NCI-H1930 (cell line): ENCODE measurements around the gene TMEM186.
"Not testable (repeated sequence)": the region's sequence is repeated elsewhere in the genome, so short reads cannot be mapped to it uniquely, and the experiment has no call there.

Experiments
- DNase-seq, 2 experiments: peaks; one replicate each; lab custom pipeline; 2025; lab: John Stamatoyannopoulos, UW

TMEM186 gene, protein sequence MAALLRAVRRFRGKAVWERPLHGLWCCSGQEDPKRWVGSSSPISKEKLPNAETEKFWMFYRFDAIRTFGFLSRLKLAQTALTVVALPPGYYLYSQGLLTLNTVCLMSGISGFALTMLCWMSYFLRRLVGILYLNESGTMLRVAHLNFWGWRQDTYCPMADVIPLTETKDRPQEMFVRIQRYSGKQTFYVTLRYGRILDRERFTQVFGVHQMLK

DNA sequence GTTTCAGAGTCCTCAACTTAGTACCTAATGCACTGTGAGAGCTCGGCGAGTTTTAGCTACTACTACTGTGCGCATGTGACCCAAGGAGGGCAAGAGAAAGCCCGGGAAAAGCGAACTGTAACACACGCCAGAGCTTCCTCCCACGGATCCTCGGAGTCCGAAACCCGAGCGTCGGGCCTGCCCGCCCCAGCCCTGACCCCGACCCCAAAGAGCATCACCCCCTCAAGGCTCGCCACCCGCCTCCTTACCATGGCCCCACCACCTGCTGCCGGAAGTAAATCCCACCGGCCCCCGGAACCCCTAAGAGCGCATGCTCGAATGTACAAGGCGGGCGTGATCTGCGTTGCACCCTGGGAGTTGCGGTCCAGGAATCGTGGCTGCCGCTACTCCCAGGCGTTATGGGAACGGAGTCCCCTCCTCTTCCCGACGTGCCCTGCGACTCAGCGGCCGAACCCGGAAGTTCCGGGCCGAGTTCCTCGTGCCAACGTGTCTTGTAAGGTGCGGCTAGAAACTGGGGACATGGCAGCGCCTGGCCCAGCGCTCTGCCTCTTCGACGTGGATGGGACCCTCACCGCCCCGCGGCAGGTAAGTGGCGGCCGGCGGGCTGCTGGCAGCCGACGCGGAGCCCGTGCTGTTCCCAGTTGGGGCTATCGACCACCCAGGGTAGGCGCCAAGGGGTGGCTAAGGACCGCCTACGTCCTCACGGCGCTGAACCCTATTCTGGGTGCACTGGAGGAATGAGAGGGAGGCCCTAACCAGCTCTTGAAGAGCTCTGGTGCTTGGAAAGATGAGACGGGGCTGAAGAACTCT lies at the start of gene TMEM186, which contains the start of gene PMM2:
TMEM186 (minus strand) TSS at position 276 of the 810 bp plus-strand sequence; CDS start at position 251, 25 bp downstream.
PMM2 (plus strand) TSS at position 476 of the 810 bp plus-strand sequence; CDS start at position 520, 44 bp downstream.
- peak; percentile 95 to 97 for DNase-seq

DNA sequence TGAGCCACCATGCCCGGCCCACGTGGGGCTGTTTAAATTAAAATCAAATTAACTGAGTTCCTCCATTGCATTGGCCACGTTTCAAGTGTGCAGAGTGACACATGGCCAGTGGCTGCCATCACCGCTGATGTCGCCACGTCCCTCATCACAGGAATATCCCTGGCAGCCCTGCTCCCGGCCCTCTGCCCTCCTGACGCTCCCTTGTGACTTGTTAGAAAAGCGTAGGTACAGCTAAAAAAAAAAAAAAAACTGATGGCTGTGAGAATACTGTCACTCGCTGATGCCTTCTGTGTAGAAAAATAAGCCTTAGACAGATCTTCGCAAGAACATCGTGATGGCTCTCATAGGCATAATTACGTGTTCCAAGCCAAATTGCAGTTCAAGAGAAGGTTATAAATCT lies 49.7 kb upstream of the TMEM186 start:
- no peak for DNase-seq

DNA sequence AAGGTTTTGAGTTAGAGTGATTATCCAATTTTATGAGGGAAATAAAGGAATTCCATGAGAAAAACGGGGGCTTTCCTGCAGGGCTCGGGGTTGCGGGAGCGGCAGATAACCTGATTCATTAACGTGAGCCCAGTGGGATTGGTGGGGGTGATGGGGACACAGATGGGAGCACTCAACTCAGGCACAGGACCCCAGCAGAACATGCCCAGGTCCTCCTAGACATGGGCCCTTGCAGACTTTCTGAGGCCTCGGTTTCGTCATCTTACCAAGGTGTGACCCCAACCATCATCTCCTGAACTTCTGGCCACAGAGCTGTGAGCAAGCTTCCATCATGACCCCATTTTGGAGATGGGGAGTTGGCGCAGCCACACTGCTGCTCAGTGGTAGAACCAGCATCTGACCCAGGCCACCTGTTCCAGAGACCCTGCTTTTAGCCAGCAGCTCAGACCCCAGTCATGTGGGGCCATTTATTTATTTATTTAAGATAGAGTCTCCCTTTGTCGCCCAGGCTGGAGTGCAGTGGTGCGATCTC lies 49.0 kb upstream of the TMEM186 start:
- DNase-seq, result no peak

DNA sequence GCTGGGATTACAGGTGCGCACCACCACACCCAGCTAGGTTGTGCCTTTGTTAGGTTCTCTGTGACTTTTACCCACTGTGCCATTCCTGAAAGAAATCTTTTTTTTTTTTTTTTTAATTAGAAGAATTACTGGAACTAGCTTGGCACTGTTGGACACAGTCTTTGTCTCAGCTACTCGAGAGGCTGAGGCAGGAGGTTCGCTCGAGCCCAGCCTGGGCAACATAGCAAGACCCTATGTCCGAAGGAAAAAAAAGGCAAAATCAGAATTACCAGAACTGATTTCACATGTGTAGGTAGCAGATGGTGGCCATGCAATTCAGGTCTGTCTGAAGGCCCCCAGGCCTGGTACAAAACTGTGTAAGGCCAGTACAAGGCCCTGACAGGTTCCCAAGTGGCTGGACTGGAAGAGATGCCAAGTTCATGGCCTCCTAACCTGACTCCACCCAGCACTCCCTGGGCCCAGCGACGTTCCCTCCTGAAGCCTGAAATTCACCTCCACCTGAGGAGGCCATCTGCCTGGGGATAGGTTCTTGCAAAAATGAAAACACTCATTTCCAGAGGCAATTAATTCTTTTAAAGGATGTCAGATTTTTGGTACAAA lies 48.4 kb upstream of the TMEM186 start:
- no peak for DNase-seq

DNA sequence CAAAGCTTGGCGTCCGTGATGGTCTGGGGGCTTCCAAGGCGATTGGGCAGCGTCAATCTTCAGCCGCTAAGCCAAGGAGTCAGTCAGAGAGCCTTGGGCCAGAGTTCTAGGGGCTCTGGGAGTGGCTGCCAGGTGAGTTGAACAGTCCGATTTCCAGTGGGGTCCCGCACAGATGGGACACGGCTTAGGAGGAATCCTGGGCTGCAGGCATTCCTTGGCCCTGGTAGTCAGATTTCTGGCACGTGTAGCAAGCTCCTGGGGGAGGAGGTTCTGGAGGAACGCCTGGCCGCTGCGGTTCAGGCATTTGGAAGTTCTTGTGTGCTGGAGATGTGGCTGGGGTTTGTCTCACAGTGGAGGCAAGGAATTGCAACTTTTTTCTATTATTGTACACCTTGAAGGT lies 45.9 kb upstream of the TMEM186 start:
- not testable (repeated sequence) for DNase-seq

DNA sequence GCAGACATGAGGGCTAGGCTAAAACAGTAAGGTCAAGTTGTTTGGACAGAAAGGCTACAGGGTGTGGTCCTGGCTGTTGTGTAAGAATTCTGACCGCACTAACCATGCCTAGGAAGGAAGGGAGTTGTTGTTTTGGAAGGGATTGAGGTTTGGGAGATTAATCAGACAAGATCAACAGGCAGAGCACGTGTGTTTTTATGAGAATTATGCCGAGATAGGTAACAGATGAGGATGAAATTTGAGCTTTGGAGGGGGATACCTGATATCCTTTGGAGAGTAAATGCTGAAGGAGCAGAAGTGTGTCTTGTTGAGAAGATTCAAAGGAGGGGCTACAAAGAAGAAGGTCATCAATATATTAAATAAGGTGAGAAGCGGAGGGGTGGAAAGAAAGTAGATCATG lies 44.6 kb upstream of the TMEM186 start:
- not testable (repeated sequence) for DNase-seq

DNA sequence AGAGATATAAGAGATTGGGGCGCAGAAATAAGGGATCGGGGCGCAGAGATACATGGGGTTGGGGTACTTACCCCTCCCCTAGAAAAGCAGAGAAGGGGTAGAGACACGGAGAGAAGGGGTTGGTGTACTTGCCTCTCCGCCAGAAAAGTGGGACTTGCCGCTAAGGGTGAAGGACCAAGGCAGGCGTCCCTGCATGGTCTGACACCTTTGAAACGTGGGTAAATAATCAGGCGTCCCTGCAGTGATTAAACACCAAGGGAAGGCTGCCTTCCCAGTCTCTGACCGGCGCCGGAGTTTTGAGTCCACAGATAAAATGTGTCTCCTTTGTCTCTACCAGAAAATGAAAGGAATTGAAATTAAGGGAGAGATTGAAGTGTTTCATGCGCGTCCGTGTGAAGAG lies 40.2 kb upstream of the TMEM186 start:
- DNase-seq, result not testable (repeated sequence)

DNA sequence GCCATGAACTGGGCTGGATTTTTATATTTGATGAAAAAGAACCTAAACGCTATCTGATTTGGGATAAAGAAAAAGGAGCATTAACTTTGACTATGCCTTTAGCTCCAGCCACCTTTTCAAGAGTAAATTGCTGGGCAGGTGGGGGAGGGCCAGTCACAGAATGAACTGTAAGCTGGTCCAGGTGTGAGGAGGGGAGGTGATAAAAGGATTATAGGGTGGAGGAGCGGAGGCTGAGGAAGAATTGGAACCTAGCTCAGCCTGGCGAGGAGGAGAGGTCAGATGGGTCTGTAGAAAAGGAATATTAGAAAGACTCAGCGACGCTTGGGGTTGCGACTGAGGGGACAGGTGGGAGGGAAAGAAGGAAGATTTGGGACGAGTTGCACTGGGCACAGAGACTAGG lies 39.4 kb upstream of the TMEM186 start:
- not testable (repeated sequence) for DNase-seq

DNA sequence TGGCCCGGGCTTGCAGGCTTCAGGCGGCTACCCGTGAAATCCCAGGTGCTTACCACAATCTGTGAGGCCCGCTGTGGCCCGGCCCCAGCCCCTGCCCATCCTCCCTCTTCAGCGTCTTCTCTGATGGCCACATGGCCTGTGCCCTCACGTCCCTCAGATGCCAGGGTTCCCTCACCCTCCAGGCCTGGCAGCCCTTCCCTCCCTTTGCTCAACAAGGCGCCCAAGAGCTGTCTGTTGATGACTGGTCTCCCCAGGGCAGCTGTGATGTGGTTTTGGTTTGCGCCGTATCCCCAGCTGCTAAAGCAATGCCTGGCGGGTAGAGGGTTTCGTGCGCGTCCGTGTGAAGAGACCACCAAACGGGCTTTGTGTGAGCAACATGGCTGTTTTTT lies 35.3 kb upstream of the TMEM186 start:
- DNase-seq, result no peak

DNA sequence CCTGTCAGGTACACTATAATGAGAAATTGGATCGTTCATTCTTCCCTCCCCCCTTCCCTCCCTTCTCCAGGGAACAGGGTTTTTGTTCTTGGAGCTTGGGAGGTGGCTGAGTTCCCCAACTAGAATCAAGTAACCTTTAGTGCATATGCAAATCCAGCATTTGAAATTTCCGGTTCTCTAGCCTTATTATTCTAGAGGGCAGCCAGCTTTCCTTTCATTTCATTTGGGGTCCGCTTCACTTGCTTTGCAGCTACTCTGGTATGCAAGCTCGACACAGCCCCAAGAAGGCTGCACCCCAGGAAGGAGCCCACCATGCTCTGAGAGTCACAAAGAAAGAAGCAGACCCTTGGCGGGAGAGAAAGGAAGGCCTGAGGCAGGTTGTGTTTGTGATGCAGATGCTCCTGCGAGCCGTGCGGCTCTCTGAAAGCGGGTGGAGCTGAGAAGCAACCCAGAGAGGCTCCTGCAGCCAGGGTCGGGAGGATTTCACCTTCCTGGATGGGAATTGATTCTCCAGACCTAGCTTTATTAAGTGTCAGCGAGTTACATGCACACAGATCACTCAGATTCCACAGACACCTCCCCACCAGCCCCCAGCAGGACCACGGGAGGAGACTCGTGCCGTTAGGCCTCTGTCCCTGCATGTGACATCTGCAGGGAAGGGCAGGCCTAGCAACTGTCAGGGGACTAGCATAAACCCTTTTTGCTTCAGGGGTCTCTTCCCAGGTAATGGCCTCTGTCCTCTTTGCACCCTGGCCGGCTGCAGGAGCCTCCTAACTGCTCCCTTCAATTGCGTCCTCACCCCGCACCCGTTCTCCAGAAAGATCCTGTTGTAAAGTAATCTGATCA lies 34.7 kb upstream of the TMEM186 start:
- DNase-seq, result no peak

DNA sequence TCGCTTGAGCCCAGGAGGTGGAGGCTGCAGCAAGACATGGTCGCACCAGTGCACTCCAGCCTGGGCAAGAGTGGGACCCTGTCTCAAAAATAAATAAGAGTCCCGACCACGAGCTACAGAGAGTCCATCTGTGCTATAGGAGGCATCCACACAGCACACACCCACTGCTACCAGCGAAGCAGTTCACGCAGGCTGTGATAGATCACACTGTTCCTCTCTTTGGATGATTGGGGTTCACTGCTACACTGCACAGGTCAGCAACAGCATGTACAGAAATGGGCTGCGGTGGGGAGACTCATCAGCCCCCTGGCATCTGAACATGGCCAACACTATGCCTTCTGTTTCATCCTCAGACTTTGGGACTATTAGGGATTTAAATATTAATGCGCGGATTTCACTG lies 34.0 kb upstream of the TMEM186 start:
- no peak for DNase-seq

DNA sequence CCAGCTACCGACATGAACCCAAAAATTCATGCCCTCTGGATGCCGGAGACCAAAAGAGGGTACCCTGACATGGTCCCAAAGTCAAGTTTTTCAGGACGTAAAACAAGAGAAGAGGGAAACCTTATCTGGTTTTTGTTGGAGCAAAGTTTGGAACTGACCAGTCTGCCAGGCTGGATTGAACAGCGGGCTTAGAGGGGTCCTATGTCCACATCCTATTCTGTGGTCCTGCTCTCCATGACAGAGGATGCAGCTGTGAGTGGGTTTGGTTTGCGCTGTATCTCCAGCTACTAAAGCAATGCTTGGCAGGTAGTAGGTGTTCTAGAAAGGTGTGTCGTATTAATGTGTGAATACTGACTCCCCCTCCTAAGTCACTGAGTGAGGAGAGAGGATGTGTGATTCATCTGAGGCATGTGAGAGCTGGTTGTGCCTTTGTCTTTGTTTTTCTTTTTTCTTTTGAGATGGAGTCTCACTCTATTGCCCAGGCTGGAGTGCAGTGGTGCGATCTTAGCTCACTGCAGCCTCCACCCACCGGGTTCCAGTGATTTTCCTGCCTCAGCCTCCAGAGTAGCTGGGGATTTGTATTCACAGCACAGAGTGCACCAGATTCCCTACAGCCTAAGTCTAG lies 31.2 kb upstream of the TMEM186 start:
- no peak for DNase-seq

DNA sequence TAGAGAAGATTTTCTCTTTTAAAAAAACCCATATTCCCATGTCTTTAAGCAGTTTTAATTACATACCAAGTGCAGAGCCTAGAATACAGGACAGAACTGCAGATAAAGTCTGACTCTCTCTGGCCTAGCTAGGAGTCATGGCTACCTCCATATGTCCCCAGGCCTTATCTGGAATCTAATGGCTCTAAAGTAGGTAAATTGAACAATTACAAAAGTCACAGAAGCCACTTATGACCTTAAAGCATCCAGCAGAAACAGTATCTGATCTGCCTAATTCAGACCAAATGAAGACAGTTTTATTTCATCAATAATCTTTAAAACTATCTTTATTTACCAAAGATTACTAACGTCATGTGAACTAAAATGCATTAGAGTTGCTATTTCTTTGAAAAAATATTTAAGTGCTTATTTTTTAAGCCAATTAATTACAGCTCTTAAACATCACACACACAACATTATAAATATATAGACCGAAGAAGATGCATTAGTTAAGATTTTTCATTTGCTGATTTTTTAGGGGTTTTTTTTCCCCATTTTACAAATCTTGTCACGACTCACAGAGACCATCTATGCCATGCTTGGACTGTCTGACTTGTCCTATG lies 28.9 kb upstream of the TMEM186 start:
- no peak for DNase-seq

DNA sequence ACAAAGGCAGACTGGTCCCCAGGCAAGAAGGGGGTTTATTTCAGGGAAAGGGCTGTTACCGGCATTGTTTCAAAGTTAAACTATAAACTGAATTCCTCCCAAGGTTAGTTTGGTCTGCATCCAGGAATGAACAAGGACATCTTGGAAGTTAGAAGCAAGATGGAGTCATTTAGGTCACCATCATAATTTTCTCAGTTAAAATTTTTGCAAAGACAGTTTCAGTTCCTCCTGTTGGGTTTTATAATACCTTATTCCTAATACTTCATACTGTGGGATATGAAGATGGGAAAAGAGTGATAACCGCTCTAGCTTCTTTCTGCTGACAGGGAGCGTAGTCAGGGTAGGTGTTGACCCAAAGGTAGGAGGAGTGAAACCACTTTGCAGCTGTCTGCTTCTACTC lies 25.0 kb upstream of the TMEM186 start:
- no peak for DNase-seq

DNA sequence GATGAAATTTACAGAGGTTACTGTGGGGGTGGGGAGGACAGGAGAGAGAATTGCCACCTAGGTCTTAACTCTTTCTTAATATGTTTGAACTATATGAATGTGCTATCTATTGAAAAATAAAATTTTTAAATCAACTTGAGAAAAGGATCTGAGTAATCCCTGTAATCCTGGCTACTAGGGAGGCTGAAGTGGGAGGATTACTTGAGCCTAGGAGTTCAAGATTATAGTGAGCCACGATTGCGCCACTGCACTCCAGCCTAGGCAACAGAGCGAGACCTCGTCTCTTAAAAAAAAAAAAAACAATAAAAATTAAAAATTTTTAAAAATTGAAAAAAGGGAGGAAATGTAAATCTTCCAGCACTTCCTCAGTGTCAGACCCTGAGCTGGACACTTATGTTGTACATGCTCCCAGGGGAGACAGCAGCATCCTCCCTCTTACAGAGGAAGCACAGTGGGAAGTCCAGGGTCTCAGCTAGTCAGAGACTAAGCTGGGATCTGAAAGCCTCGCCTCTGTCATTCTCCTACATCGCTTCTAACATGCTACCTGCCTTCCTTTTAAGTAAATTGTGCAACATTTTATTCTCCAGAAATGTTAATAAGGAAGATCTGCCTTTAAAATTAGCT lies 22.1 kb upstream of the TMEM186 start:
- DNase-seq, result no peak

DNA sequence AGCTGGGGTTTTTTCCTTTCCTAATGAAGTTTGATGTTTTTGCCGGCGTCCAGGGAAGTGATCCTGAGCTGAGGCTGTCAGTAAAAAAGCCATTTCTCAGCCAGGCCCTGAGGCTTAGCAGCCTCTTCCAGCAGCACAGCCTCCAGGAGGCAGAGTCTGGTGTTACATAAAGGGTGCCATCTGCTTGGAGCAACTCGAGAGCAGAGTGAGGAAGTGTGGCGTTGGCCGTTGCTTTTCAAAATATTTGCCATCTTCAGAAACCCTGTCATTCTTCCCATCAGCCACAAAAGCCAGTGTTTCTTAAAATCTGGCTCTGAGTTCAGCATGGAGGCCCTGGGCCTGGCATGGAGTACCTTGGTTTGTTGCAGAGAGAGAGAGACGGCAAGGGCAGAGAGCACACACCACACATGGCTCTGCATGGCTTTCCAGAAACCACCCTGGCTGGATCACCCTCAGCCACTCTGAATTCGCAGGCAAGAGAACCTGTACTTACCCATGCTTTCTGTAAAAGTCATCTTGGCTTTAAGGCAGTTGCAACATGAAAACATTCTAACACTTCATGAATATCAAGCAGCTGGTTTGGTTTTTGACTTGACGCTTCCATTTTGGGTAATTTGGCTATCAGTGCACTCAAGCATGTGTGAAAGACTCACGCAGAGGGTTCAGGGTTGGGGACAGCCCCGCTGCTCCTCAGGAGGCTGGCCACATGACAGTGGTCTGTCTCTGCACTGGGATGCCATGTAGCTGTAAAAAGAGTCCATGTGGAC lies 21.2 kb upstream of the TMEM186 start:
- no peak for DNase-seq

DNA sequence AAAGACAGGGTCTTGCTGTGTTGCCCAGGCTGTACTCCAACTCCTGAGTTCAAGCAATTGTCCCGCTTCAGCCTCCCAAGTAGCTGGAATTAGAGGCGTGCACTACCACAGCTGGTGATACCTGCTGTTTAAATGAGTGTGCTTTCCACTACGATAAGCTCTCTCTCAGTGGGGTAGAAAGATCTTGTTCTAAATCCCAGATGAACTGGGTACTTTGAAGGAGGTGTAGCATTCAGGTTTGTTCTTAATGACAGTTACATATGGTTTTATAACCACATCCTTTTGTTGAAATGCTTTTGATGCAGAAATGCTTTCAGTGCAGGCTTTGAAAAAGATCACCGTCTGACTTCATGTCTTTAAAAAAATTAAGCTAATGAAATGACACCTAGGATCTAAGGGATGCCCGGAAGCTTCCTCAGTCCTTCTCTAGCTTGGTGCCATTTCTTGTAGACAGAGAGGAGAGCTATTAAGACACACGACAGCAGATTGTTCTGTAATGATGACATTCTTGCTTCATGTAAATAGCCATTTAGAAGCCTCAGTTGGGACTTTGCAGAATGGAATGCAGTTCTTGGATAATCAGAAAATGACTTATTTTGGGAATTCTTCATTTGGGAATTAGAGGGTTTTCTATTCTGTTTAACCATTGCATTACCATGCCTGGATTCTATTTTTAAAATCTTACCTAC lies 19.7 kb upstream of the TMEM186 start:
- no peak for DNase-seq

DNA sequence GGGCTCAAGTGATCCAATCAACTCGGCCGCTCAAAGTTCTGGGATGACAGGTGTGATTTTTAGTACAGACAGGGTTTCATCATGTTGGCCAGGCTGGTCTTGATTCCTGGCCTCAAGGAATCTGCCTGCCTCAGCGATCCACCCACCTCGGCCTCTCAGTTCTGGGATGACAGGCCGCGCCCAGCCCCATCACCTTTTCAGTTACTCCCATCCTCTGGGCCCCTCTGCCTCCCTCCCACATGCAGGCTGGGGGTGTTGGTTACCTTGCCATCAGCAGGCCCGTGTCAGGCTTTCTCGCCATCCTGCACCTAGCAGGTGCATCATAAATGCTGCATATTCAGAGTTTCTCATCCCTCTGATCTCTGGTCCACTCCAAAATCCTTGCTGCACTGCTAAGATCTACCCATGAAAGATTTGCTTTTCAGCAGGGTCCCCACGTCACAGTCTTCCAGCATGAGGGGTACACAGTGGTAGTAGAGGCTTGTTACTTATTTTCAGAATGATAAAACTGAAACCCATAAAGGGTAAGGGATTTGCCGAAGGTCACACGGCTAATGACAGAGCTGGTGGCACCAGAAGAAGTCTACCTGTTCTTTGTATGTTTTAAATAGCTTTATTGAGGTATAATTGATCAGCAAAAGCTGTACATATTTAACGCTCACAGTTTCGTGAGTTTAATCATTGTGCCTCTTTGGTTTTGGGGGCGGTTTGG lies 16.8 kb upstream of the TMEM186 start:
- no peak for DNase-seq
